Measurements from ENCODE around the gene PRODH.
"Not testable (repeated sequence)": the region's sequence is repeated elsewhere in the genome, so short reads cannot be mapped to it uniquely, and the experiment has no call there.

The PRODH gene

DNA sequence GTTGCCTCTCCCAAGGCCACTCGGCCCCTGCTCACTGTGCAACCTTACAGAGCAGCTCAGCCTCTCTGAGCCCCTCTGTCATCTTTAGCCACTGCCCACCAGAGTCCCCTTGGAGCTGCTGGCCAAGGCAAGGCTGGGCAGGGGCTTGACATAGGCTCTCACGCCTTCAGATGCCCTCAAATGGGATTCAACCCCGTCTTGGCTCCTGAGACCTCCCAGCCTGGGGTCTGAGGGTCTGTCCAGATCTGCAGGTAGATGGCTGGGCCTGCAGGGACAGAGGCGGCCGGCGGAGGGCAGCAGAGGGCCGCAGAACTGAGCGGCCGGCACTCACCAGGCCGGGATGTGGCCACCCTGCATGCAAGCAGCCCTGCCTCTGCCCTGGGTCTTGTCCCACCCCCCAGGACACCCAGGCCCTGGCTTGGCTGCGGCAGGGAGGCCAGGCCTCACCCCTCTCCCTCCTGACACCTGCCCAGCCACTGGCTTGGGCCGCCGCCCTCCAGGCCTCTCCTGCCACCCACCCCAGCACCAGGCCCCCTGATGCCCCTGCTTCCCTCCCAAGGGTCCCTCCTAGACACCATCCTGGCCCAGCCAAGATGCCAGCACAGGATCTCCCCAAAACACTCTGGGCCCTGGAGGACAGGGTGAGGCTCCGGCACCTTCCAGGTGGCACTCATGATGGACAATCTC is 18.4 kb upstream of the PRODH start:
- peak; percentile 17 to 53 (median 19) for DNase-seq (ENCODE audit: low read depth in 3 of 3)

- not testable (repeated sequence) for DNase-seq (ENCODE audit: low read depth in 3 of 3)
Observed at GRCh38 chr22:18953128-18953527, 17.0 kb upstream of the PRODH start.

DNA sequence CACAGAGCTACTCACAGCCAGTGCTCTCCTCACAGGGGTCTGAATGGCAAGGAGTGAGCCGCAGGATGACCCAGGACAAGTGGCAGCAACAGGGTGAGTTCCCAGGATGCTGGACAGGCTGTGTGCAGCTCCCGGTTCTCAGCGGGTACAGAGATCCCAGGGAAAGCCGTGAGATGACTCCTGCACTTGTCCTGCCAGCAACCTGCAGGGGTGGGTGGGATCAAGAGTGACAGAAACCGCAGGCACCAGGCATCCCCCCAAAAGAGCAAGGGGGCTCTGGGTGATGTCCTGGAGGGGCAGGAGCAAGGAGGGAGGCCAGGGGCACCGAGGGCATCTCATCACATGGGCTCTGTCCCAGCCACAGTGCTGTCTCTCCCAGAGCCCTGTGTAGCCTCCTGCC is 15.9 kb upstream of the PRODH start:
- no peak for DNase-seq (ENCODE audit: low read depth in 3 of 3)

GRCh38 chr22:18950141-18950540 is 14.0 kb upstream of the PRODH start:
- DNase-seq (ENCODE audit: low read depth in 3 of 3): no peak

GRCh38 chr22:18947905-18948304 is 11.8 kb upstream of the PRODH start:
- DNase-seq (ENCODE audit: low read depth in 3 of 3): no peak

GRCh38 chr22:18947105-18947504 is 11.0 kb upstream of the PRODH start:
- DNase-seq (ENCODE audit: low read depth in 3 of 3): not testable (repeated sequence)

DNA sequence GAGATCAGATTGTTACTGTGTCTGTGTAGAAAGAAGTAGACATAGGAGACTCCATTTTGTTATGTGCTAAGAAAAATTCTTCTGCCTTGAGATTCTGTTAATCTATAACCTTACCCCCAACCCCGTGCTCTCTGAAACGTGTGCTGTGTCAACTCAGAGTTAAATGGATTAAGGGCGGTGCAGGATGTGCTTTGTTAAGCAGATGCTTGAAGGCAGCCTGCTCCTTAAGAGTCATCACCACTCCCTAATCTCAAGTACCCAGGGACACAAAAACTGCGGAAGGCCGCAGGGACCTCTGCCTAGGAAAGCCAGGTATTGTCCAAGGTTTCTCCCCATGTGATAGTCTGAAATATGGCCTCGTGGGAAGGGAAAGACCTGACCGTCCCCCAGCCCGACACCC is 2.6 kb upstream of the PRODH start:
- not testable (repeated sequence) for DNase-seq (ENCODE audit: low read depth in 3 of 3)

- DNase-seq (ENCODE audit: low read depth in 3 of 3): not testable (repeated sequence)
Observed at GRCh38 chr22:18934688-18935087, 1.4 kb downstream of the PRODH start.

DNA sequence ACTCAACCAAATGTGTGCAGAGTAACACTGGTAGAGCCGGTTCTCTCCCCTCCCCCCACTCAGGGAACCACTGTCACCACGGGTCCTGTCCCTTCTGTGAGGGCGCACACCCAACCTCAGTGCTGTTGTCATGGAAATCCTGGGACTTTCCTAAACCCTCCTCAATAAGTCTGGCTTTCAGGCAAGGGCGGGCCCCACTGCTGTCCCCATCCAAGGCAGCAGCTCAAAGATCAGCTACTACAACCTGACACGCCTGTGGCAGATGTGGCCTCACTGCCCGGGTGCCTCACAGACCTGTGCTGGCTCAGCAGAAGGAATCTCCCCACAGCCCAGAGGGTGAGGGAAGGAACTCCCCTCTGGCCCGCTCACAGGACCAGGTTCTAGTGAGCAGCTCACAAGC is 2.2 kb downstream of the PRODH start:
- DNase-seq (ENCODE audit: low read depth in 3 of 3): no peak

GRCh38 chr22:18931905-18932652 is 4.0 kb downstream of the PRODH start:
- no peak for DNase-seq (ENCODE audit: low read depth in 3 of 3)

GRCh38 chr22:18929459-18929858 is 6.6 kb downstream of the PRODH start:
- DNase-seq (ENCODE audit: low read depth in 3 of 3): no peak

- DNase-seq (ENCODE audit: low read depth in 3 of 3): no peak
Observed at GRCh38 chr22:18927573-18927972, 8.5 kb downstream of the PRODH start.

DNA sequence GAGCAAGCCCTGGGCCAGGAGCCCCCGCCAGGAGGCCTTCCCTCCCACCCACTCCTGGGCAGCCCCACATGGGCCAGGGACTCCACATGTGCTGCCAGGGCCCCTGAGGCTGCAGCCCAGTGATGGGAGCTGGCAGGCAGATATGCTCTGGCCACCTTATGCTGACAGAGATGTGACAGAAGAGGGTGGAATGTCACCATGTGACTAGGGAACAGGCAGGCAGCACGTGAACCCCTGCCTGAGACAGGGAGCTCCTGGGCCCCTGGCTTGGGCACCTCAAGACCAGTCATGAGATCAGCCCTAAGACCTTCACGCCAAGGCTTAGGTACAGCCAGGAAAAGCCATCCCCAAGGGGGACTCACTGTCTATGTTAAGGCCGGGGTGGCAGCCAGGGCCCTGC is 9.1 kb downstream of the PRODH start:
- DNase-seq (ENCODE audit: low read depth in 3 of 3): no peak

GRCh38 chr22:18925368-18926064 is 10.6 kb downstream of the PRODH start:
- DNase-seq (ENCODE audit: low read depth in 3 of 3): no peak

DNA sequence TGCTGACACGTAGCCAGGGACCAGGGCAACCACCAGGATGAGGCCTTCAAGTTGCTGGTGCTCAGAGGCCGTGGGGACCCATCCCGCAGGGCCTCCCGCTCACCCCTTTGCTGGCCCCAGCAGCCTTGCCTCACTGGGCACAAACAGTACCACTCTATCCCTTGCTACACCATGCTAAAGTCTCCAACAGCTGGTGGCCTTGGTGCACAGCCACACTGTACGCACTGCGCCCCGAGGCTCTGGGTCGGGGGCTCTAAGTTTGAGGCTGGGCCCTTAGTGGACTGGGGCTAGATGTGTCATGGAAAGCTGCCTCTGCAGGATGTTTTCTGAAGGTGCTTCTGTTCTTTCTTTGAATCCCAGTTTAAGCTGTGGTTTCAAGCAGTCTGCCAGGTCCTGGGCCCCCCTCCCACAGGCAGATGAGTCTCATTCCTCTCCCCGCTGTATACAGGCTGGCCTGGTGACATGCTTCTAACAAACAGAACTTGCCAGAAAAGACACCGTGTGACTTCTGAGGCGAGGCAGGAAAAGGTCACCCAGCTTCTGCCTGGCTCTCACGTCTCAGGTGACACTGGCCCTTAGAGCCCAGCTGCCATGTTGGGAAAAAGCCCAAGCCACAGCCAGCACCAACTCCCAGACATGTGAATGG is 15.7 kb downstream of the PRODH start:
- not testable (repeated sequence) for DNase-seq (ENCODE audit: low read depth in 3 of 3)

- DNase-seq (ENCODE audit: low read depth in 3 of 3): not testable (repeated sequence)
Observed at GRCh38 chr22:18917818-18918217, 18.3 kb downstream of the PRODH start.

GRCh38 chr22:18915550-18915949 is 20.5 kb downstream of the PRODH start:
- DNase-seq (ENCODE audit: low read depth in 3 of 3): not testable (repeated sequence)

- not testable (repeated sequence) for DNase-seq (ENCODE audit: low read depth in 3 of 3)
Observed at GRCh38 chr22:18914558-18914957, 21.5 kb downstream of the PRODH start.

GRCh38 chr22:18912264-18912946 is 23.7 kb downstream of the PRODH start:
- DNase-seq (ENCODE audit: low read depth in 3 of 3): not testable (repeated sequence)

DNA sequence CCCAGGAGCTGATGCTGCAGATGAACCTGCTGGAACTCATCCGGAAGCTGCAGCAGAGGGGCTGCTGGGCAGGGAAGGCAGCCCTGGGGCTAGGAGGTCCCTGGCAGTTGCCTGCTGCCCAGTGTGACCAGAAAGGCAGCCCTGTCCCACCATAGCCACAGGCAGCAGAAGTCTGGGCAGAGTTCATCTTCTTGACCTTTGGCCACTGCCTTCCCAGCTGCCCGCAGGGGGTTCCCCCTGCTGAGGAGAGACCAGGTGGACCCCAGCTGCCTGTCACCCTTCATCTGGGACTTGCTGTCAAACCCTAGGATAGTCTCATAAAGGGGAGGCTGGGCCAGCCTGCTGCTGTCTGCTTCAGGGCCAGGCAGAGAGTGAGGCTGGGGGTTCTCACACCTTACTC is 24.6 kb downstream of the PRODH start:
- not testable (repeated sequence) for DNase-seq (ENCODE audit: low read depth in 3 of 3)

GRCh38 chr22:18909556-18909955 is 26.5 kb downstream of the PRODH start:
- no peak for DNase-seq (ENCODE audit: low read depth in 3 of 3)

DNA sequence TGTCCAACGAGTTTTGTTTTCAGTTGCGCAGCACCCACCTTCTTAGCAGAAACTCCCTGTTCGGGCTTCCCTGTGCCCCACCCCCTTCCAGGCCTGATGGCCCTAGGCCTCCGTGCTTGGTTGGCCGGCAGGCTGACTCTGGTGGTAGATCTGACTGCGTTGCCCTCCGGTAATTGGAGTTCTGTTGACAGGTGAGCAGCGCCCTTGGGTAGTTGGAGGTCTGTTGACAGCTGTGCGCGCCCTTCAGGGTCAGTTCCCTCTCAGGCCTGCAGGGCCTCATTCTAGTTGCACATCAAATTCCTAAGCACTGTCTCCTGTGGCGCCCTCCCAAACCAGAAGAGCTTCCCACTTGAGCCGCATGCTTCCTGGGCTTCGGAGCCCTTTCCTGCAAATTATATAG is 29.2 kb downstream of the PRODH start:
- DNase-seq (ENCODE audit: low read depth in 3 of 3): no peak

Measured in stimulated activated CD4-positive, alpha-beta T cell treated with anti-CD3 and anti-CD28 coated beads, TNF-alpha, amount 100 ng/mL, for 24 hours (primary cell).